Endothelial cell of umbilical vein (primary cell): Measurements from ENCODE around the gene PAQR8. TPM values are rescaled to one million over a fixed set of nuclear protein-coding genes. Genes with fewer than 3 reads are reported as not detected.

ENCODE experiments used
- BruUV-seq: library from RNA; stranded (reverse); fragments of 400-500 nt; replicated peaks from 2 replicates; lab custom pipeline; 2021; lab: Mats Ljungman, UMichigan
- CTCF ChIA-PET: fragments of 300-600, 350-600 bp; sonication (Branson Sonifier 250); formaldehyde crosslinking; loops from one replicate; lab custom pipeline; 2021; ENCODE audit warnings: antibody characterized with exemption, inconsistent platforms; lab: Charles Lee
- POLR2A ChIA-PET: fragments of 300-600, 350-600 bp; sonication (Branson Sonifier 250); formaldehyde crosslinking; loops from one replicate; lab custom pipeline; 2021; ENCODE audit warnings: antibody characterized with exemption, inconsistent platforms; lab: Charles Lee
- DNase-seq: peaks from one replicate; pipeline ENCODE4 v3.0.0-alpha.2; 2011; ENCODE audit warnings: low read depth, low spot score
- FAIRE-seq: peaks from 2 replicates; lab custom pipeline; 2011; peaks lifted over from hg19 to GRCh38; lab: Jason Lieb, UNC
- H2AFZ ChIP-seq: 2 replicates; pipeline ENCODE4 v1.6.0; 2012; ENCODE audit warnings: low read depth, low read length, control low read depth, inconsistent platforms
- H3K27ac ChIP-seq: 2 replicates; pipeline ENCODE4 v1.5.1; 2011; ENCODE audit warnings: low read depth, mild to moderate bottlenecking, control low read depth, low read length, moderate library complexity; ENCODE audit not compliant: insufficient read depth
- H3K27me3 ChIP-seq, 2 experiments: 2 replicates each; pipeline versions ENCODE4 v1.6.0 to v1.6.1; 2011; ENCODE audit warnings: low read length in 2 of 2, mixed read lengths in 1 of 2; ENCODE audit not compliant: control insufficient read depth in 2 of 2, insufficient read depth in 2 of 2
- H3K36me3 ChIP-seq, 2 experiments: 2 replicates in 1 of 2; 3 replicates in 1 of 2; pipeline ENCODE4 v1.5.1; 2011; ENCODE audit warnings: low read length in 2 of 2, mild to moderate bottlenecking in 1 of 2, moderate library complexity in 1 of 2; ENCODE audit not compliant: control insufficient read depth in 2 of 2, insufficient read depth in 2 of 2; ENCODE audit errors: extremely low read depth in 1 of 2
- H3K4me1 ChIP-seq: 3 replicates; pipeline ENCODE4 v1.5.1; 2011; ENCODE audit warnings: mild to moderate bottlenecking, low read length; ENCODE audit not compliant: control insufficient read depth, insufficient read depth; ENCODE audit errors: extremely low read depth
- H3K4me2 ChIP-seq: 2 replicates; pipeline ENCODE4 v1.6.1; 2011; ENCODE audit warnings: low read length, control low read depth, mixed read lengths; ENCODE audit not compliant: insufficient read depth
- H3K4me3 ChIP-seq, 3 experiments: fragments of 200-600 bp in 1 of 3; sonication (generic), shearing (Covaris generic) in 1 of 3; replicated peaks in 1 of 3; 2 replicates each; pipeline ENCODE4 v1.5.1; 2011 to 2016; ENCODE audit warnings: control low read depth in 3 of 3, low read length in 3 of 3, mild to moderate bottlenecking in 2 of 3, inconsistent platforms in 1 of 3, low read depth in 1 of 3, moderate library complexity in 1 of 3; ENCODE audit not compliant: insufficient read depth in 1 of 3
- H3K79me2 ChIP-seq: 2 replicates; pipeline ENCODE4 v1.6.0; 2012; ENCODE audit warnings: low read length, inconsistent platforms; ENCODE audit not compliant: control insufficient read depth, insufficient read depth
- H3K9ac ChIP-seq: replicated peaks from 2 replicates; pipeline ENCODE3; 2011; ENCODE audit warnings: low read length, control low read depth; ENCODE audit not compliant: insufficient read depth; ENCODE audit errors: extremely low read depth
- H3K9me1 ChIP-seq: replicated peaks from 3 replicates; pipeline ENCODE4 v1.6.0; 2011; ENCODE audit warnings: mild to moderate bottlenecking, low read length; ENCODE audit not compliant: control insufficient read depth, insufficient read depth; ENCODE audit errors: extremely low read depth
- H3K9me3 ChIP-seq: replicated peaks from 2 replicates; pipeline ENCODE4 v1.5.1; 2012; ENCODE audit warnings: low read length, inconsistent platforms; ENCODE audit not compliant: control insufficient read depth, insufficient read depth
- H4K20me1 ChIP-seq: replicated peaks from 2 replicates; pipeline ENCODE3; 2011; ENCODE audit warnings: mild to moderate bottlenecking, low read length; ENCODE audit not compliant: control insufficient read depth, insufficient read depth; ENCODE audit errors: extremely low read depth
- CTCF ChIP-seq, 2 donors: IDR thresholded peaks; 1 replicate in 1 of 2; 2 replicates in 1 of 2; pipeline ENCODE4 v1.5.1; 2011; ENCODE audit warnings: low read length in 2 of 2, mild to moderate bottlenecking in 2 of 2, moderate library complexity in 2 of 2, control low read depth in 1 of 2, inconsistent platforms in 1 of 2, low read depth in 1 of 2; ENCODE audit not compliant: insufficient read depth in 1 of 2; ENCODE audit errors: extremely low read depth in 1 of 2
- EZH2 ChIP-seq: IDR thresholded peaks from 2 replicates; pipeline ENCODE4 v1.6.1; 2012; ENCODE audit warnings: borderline replicate concordance, low read depth, mild to moderate bottlenecking, moderate library complexity, low read length, inconsistent platforms; ENCODE audit not compliant: severe bottlenecking
- FOS ChIP-seq: IDR thresholded peaks from 2 replicates; pipeline ENCODE4 v1.6.1; 2011; ENCODE audit warnings: mild to moderate bottlenecking, low read length, moderate library complexity, borderline replicate concordance; ENCODE audit not compliant: insufficient read depth
- GATA2 ChIP-seq: IDR thresholded peaks from 2 replicates; pipeline ENCODE4 v1.7.0; 2011; ENCODE audit warnings: low read depth, mild to moderate bottlenecking, moderate library complexity, mixed read lengths, low read length; ENCODE audit not compliant: insufficient read length, insufficient read depth
- MYC ChIP-seq: IDR thresholded peaks from one replicate; pipeline ENCODE4 v1.6.1; 2011; ENCODE audit warnings: mild to moderate bottlenecking, low read depth, low read length
- POLR2A ChIP-seq: IDR thresholded peaks from 2 replicates; pipeline ENCODE4 v1.6.1; 2012; ENCODE audit warnings: low read depth, mild to moderate bottlenecking, control low read depth, low read length
- dilution Hi-C: fragments of 300-500 bp; cut with MboI; formaldehyde crosslinking; loops from one replicate; pipeline ENCODE4 v1.15.0; 2019; ENCODE audit warnings: low sequenced_read_pairs; ENCODE audit not compliant: extremely low pct_ligation_motif_present
- intact Hi-C: fragments of 100-400 bp; cut with micrococcal nuclease; formaldehyde crosslinking; loops from one replicate; pipeline ENCODE4 v1.10.0; 2022
- polyA plus RNA-seq, 4 experiments: library from polyadenylated mRNA; depleted of rRNA in 3 of 4; stranded (reverse) in 3 of 4; unstranded in 1 of 4; fragments of >200 nt; gene quantifications; 2 replicates each; pipeline versions ENCODE4 v1.2.1 to v1.2.3, GENCODE V29; 2011 to 2012; ENCODE audit warnings: missing spikeins in 1 of 4
- total RNA-seq: library from RNA; stranded (reverse); gene quantifications from 2 replicates; pipeline ENCODE4 v1.2.3, GENCODE V29; 2021

Gene PAQR8
- total and polyA plus RNA-seq, 2 donors (not counting 3 experiments of a cell fraction or from before 2014, with no cell fraction given) = 4.3 to 6.0 TPM

GRCh38 chr6:52328729-52329128 lies 33.2 kb upstream of the PAQR8 start:
- no peaks in the 10 kb centered on the region for H3K9me1 ChIP-seq
- no peaks in the 10 kb centered on the region for H4K20me1 ChIP-seq
- H3K4me3 ChIP-seq = no peak overlapping the region
- no peak overlapping the region for H3K9ac ChIP-seq
- DNase-seq = no peak
- H3K9me3 ChIP-seq = no peaks in the 10 kb centered on the region
- H3K36me3 ChIP-seq = no peaks in the 10 kb centered on the region
- FAIRE-seq = no peak
- H2AFZ ChIP-seq = no peak overlapping the region
- H3K27ac ChIP-seq = no peak overlapping the region
- no peaks in the 10 kb centered on the region for H3K4me1 ChIP-seq
- ChIA-PET POLR2A (no interaction called here), CTCF (interaction anchor here (0.9 kb wide), 1 partner anchor 323 kb away, joined by 3 read pairs; no protein-coding TSS in a partner anchor)
- H3K27me3 ChIP-seq = peaks cover under 1 to 7% of the 10 kb centered on the region in 2 experiments
- no TSS peak for BruUV-seq
- intact Hi-C loops (no loop called here), dilution Hi-C loops (no loop called here)
- no peaks in the 10 kb centered on the region for H3K79me2 ChIP-seq
- TF ChIP-seq CTCF (IDR thresholded peaks at IDR 0.05; ENCODE audit: extremely low read depth in 1 of 2, insufficient read depth in 1 of 2, low read depth in 1 of 2, low read length in 2 of 2) = no peak
- TF ChIP-seq GATA2 = no peak
- no peak overlapping the region for H3K4me2 ChIP-seq

- CTCF ChIA-PET = no interaction called here
- intact Hi-C loops = no loop called here
- POLR2A ChIA-PET = no interaction called here
- Histone ChIP-seq H3K79me2 (no peaks in the 10 kb centered on the region), H3K27me3 (peaks cover 2 to 7% of the 10 kb centered on the region in 2 experiments), H3K27ac (no peak overlapping the region), H2AFZ (no peak overlapping the region), H3K9me3 (no peaks in the 10 kb centered on the region), H4K20me1 (no peaks in the 10 kb centered on the region), H3K9ac (no peak overlapping the region), H3K4me1 (no peaks in the 10 kb centered on the region), H3K4me2 (no peak overlapping the region), H3K4me3 (no peak overlapping the region), H3K36me3 (no peaks in the 10 kb centered on the region), H3K9me1 (no peaks in the 10 kb centered on the region)
- TF ChIP-seq CTCF (IDR thresholded peaks at IDR 0.05; ENCODE audit: extremely low read depth in 1 of 2, insufficient read depth in 1 of 2, low read depth in 1 of 2, low read length in 2 of 2) (no peak), POLR2A (no peak), FOS (no peak), EZH2 (no peak), MYC (no peak), GATA2 (no peak)
- FAIRE-seq (no peak), DNase-seq (no peak)
- no TSS peak for BruUV-seq
- dilution Hi-C loops = no loop called here
Measured at GRCh38 chr6:52330470-52330869, 31.5 kb upstream of the PAQR8 start.
